HepG2 (cell line): ENCODE measurements around the gene IRAK2. TPM values are rescaled to one million over a fixed set of nuclear protein-coding genes. Genes with fewer than 3 reads are reported as not detected.

Experiments used
- ADNP ChIP-seq: sonication (generic); formaldehyde crosslinking; IDR thresholded peaks from 2 replicates; pipeline ENCODE4 v1.4.0; 2020; ENCODE audit warnings: missing genetic modification reagents
- ASH2L ChIP-seq: fragments of 300-600, 200-600 bp; sonication (generic); IDR thresholded peaks from 2 replicates; pipeline ENCODE4 v1.7.0; 2017; ENCODE audit warnings: low read depth, mild to moderate bottlenecking, moderate library complexity, mixed read lengths, low read length; ENCODE audit not compliant: insufficient read length
- ERF ChIP-seq: IDR thresholded peaks from 2 replicates; pipeline ENCODE4 v1.6.1; 2018; ENCODE audit warnings: missing biosample characterization, missing genetic modification reagents
- IRX3 ChIP-seq: sonication (generic); formaldehyde crosslinking; IDR thresholded peaks from 2 replicates; pipeline ENCODE4 v1.8.1; 2023; ENCODE audit warnings: mild to moderate bottlenecking, low read depth, missing genetic modification reagents, borderline replicate concordance
- KAT7 ChIP-seq: IDR thresholded peaks from 2 replicates; pipeline ENCODE4 v1.6.1; 2018; ENCODE audit warnings: borderline replicate concordance, missing compliant biosample characterization
- PITX1 ChIP-seq: sonication (generic); formaldehyde crosslinking; IDR thresholded peaks from 2 replicates; pipeline ENCODE4 v1.5.1; 2020; ENCODE audit warnings: mild to moderate bottlenecking, missing genetic modification reagents
- RFXAP ChIP-seq: sonication (generic); formaldehyde crosslinking; IDR thresholded peaks from 2 replicates; pipeline ENCODE4 v1.4.0; 2020; ENCODE audit warnings: missing genetic modification reagents, borderline replicate concordance
- SKI ChIP-seq: fragments of 450-650 bp; IDR thresholded peaks from one replicate; pipeline ENCODE4 v1.6.1; 2018; ENCODE audit warnings: mild to moderate bottlenecking; ENCODE audit not compliant: partially characterized antibody
- TARDBP ChIP-seq: sonication (generic); formaldehyde crosslinking; IDR thresholded peaks from 2 replicates; pipeline ENCODE4 v1.8.0; 2022; ENCODE audit warnings: mild to moderate bottlenecking, missing genetic modification reagents
- ZBTB38 ChIP-seq: sonication (generic); formaldehyde crosslinking; IDR thresholded peaks from 2 replicates; pipeline ENCODE4 v1.5.1; 2020; ENCODE audit warnings: mild to moderate bottlenecking, missing genetic modification reagents
- ZFY ChIP-seq: sonication (generic); formaldehyde crosslinking; IDR thresholded peaks from 2 replicates; pipeline ENCODE4 v1.4.0; 2020; ENCODE audit warnings: missing genetic modification reagents
- ZNF430 ChIP-seq: sonication (generic); formaldehyde crosslinking; IDR thresholded peaks from 2 replicates; pipeline ENCODE4 v1.9.0; 2021; ENCODE audit warnings: mild to moderate bottlenecking, missing genetic modification reagents
- ZNF737 ChIP-seq: sonication (generic); formaldehyde crosslinking; IDR thresholded peaks from 2 replicates; pipeline ENCODE4 v1.5.0; 2020; ENCODE audit warnings: missing genetic modification reagents, mild to moderate bottlenecking, borderline replicate concordance
- polyA plus RNA-seq, 8 experiments: library from polyadenylated mRNA; depleted of rRNA in 3 of 8; stranded (reverse) in 7 of 8; unstranded in 1 of 8; fragments of >200 nt; fragmentation: Illumina TruSeq in 4 of 8; extraction: Trizol in 4 of 8; gene quantifications; 2 replicates each; pipeline versions ENCODE4 v1.2.1 to v1.2.3, GENCODE V29; 2011 to 2016; ENCODE audit warnings: low read depth in 4 of 8, missing spikeins in 1 of 8, mixed read lengths in 1 of 8; ENCODE audit not compliant: insufficient read depth in 1 of 8
- total RNA-seq, 5 experiments: library from RNA; depleted of rRNA; stranded (reverse); fragments of >200 nt; fragmentation: Illumina TruSeq; extraction: Trizol; gene quantifications; 2 replicates each; pipeline ENCODE4 v1.2.3, GENCODE V29; 2016; ENCODE audit warnings: low read depth in 1 of 5
- TF ChIP-seq, protein P1 (sequence below): IDR thresholded peaks from 2 replicates; pipeline ENCODE4 v1.4.0; 2020; ENCODE audit warnings: mild to moderate bottlenecking, missing genetic modification reagents
- TF ChIP-seq, protein P2 (sequence below): sonication (generic); formaldehyde crosslinking; IDR thresholded peaks from 2 replicates; pipeline ENCODE4 v1.4.0; 2020; ENCODE audit warnings: mild to moderate bottlenecking, missing genetic modification reagents, borderline replicate concordance
- TF ChIP-seq, protein P3 (sequence below): sonication (generic); formaldehyde crosslinking; IDR thresholded peaks from 2 replicates; pipeline ENCODE4 v1.5.1; 2020; ENCODE audit warnings: missing genetic modification reagents, mild to moderate bottlenecking, borderline replicate concordance
- TF ChIP-seq, protein P4 (sequence below): sonication (generic); formaldehyde crosslinking; IDR thresholded peaks from 2 replicates; pipeline ENCODE4 v1.9.0; 2021; ENCODE audit warnings: missing genetic modification reagents, borderline replicate concordance

The IRAK2 gene
- total and polyA plus RNA-seq, 2 of the 13 experiments (the other 11 are each of a cell fraction or from before 2014, with no cell fraction given), result 13.1 to 23.3 TPM

DNA sequence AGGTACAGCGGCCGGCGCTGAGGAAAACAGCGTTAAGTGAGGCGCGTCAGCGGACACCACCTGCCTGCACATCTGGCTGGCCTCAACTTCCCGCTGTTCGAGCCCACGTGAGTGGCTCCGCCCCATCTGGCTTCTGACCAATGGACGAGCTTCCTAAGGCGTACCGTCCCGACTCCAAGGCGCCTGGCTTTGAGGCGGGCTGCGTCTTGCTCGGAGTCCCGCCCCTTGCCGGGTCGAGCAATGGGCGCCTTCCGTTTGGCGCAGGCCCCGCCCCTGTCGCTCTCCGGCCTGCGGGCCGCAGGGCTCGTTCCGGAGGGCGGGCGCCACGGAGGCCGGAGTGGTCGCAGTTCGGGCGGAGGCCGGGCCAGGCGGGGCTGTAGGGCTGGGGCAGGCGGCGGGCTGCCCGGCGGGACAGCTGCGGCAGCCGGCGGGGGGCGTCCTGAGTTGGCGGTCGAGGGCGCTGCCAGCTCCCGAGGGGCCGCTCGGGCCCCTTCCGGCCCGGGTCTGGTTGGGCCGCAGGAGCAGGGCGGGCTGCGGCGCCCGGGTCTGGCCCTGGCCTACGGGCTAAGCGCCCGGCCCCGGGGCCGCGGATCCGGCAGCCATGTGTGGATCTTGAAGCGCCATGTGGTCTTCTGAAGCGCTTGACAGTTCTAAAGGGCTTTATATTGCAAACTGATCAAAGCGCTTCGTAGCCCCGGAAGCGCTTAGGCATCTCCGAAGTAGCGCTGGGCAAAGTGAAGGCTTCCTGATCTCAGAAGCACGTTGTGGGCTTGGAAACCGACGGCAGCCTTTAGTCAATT, 83.7 kb downstream of the IRAK2 start, which contains the start of gene TATDN2 (continued):
- TF ChIP-seq, protein P1, sequence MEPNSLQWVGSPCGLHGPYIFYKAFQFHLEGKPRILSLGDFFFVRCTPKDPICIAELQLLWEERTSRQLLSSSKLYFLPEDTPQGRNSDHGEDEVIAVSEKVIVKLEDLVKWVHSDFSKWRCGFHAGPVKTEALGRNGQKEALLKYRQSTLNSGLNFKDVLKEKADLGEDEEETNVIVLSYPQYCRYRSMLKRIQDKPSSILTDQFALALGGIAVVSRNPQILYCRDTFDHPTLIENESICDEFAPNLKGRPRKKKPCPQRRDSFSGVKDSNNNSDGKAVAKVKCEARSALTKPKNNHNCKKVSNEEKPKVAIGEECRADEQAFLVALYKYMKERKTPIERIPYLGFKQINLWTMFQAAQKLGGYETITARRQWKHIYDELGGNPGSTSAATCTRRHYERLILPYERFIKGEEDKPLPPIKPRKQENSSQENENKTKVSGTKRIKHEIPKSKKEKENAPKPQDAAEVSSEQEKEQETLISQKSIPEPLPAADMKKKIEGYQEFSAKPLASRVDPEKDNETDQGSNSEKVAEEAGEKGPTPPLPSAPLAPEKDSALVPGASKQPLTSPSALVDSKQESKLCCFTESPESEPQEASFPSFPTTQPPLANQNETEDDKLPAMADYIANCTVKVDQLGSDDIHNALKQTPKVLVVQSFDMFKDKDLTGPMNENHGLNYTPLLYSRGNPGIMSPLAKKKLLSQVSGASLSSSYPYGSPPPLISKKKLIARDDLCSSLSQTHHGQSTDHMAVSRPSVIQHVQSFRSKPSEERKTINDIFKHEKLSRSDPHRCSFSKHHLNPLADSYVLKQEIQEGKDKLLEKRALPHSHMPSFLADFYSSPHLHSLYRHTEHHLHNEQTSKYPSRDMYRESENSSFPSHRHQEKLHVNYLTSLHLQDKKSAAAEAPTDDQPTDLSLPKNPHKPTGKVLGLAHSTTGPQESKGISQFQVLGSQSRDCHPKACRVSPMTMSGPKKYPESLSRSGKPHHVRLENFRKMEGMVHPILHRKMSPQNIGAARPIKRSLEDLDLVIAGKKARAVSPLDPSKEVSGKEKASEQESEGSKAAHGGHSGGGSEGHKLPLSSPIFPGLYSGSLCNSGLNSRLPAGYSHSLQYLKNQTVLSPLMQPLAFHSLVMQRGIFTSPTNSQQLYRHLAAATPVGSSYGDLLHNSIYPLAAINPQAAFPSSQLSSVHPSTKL, result peak; percentile 16; the same call in 1 of the 2 replicates
- TF ChIP-seq PITX1 (CRISPR knock-in tag) (peak; percentile 50; the same call in 1 of the 2 replicates), ZBTB38 (peak; percentile 78), ERF (CRISPR knock-in tag) (no peak), KAT7 (CRISPR knock-in tag) (peak; percentile 59; the same call in 1 of the 2 replicates), IRX3 (CRISPR knock-in tag) (peak; percentile 64; the same call in 1 of the 2 replicates), TARDBP (CRISPR knock-in tag) (peak; percentile 54; the same call in 1 of the 2 replicates), ZFY (CRISPR knock-in tag) (peak; percentile 95), ADNP (CRISPR knock-in tag) (no peak), ASH2L (peak; percentile 59), ZNF737 (0 out of 2 replicates have a peak, but pooled peaks have one; percentile 24), ZNF430 (CRISPR knock-in tag) (peak; percentile 91; the same call in 1 of the 2 replicates), RFXAP (CRISPR knock-in tag) (peak; percentile 82; the same call in 1 of the 2 replicates), SKI (peak; percentile 50)
- TF ChIP-seq, protein P2, sequence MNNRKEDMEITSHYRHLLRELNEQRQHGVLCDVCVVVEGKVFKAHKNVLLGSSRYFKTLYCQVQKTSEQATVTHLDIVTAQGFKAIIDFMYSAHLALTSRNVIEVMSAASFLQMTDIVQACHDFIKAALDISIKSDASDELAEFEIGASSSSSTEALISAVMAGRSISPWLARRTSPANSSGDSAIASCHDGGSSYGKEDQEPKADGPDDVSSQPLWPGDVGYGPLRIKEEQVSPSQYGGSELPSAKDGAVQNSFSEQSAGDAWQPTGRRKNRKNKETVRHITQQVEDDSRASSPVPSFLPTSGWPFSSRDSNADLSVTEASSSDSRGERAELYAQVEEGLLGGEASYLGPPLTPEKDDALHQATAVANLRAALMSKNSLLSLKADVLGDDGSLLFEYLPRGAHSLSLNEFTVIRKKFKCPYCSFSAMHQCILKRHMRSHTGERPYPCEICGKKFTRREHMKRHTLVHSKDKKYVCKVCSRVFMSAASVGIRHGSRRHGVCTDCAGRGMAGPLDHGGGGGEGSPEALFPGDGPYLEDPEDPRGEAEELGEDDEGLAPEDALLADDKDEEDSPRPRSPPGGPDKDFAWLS (CRISPR knock-in tag), result no peak
- TF ChIP-seq, protein P3, sequence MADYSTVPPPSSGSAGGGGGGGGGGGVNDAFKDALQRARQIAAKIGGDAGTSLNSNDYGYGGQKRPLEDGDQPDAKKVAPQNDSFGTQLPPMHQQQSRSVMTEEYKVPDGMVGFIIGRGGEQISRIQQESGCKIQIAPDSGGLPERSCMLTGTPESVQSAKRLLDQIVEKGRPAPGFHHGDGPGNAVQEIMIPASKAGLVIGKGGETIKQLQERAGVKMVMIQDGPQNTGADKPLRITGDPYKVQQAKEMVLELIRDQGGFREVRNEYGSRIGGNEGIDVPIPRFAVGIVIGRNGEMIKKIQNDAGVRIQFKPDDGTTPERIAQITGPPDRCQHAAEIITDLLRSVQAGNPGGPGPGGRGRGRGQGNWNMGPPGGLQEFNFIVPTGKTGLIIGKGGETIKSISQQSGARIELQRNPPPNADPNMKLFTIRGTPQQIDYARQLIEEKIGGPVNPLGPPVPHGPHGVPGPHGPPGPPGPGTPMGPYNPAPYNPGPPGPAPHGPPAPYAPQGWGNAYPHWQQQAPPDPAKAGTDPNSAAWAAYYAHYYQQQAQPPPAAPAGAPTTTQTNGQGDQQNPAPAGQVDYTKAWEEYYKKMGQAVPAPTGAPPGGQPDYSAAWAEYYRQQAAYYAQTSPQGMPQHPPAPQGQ (CRISPR knock-in tag), result no peak
- TF ChIP-seq, protein P4, sequence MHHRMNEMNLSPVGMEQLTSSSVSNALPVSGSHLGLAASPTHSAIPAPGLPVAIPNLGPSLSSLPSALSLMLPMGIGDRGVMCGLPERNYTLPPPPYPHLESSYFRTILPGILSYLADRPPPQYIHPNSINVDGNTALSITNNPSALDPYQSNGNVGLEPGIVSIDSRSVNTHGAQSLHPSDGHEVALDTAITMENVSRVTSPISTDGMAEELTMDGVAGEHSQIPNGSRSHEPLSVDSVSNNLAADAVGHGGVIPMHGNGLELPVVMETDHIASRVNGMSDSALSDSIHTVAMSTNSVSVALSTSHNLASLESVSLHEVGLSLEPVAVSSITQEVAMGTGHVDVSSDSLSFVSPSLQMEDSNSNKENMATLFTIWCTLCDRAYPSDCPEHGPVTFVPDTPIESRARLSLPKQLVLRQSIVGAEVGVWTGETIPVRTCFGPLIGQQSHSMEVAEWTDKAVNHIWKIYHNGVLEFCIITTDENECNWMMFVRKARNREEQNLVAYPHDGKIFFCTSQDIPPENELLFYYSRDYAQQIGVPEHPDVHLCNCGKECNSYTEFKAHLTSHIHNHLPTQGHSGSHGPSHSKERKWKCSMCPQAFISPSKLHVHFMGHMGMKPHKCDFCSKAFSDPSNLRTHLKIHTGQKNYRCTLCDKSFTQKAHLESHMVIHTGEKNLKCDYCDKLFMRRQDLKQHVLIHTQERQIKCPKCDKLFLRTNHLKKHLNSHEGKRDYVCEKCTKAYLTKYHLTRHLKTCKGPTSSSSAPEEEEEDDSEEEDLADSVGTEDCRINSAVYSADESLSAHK (CRISPR knock-in tag), result no peak
- TF ChIP-seq, all 625 proteins: peak for 207
